GM23248 (cell line): Measurements from ENCODE around the gene PCDHGB5. TPM values are rescaled to one million over a fixed set of nuclear protein-coding genes. Genes with fewer than 3 reads are reported as not detected.

Experiments used
- DNase-seq: peaks from one replicate; pipeline ENCODE4 v3.0.0-alpha.2; 2015
- H2AFZ ChIP-seq: fragments of 200-600 bp; sonication (generic); 2 replicates; pipeline ENCODE4 v1.6.1; 2016; ENCODE audit warnings: antibody characterized with exemption
- H3F3A ChIP-seq: fragments of 200-600 bp; sonication (generic); 2 replicates; pipeline ENCODE4 v1.6.1; 2016; ENCODE audit warnings: mild to moderate bottlenecking, antibody characterized with exemption, mixed run types; ENCODE audit not compliant: insufficient read depth
- H3K27ac ChIP-seq: fragments of 200-600 bp; sonication (generic); 2 replicates; pipeline ENCODE4 v1.5.1; 2016; ENCODE audit warnings: mild to moderate bottlenecking
- H3K27me3 ChIP-seq: fragments of 200-600 bp; sonication (generic); replicated peaks from 2 replicates; pipeline ENCODE4 v1.6.1; 2016; ENCODE audit warnings: mild to moderate bottlenecking; ENCODE audit not compliant: insufficient read depth
- H3K36me3 ChIP-seq: fragments of 200-600 bp; sonication (generic); 2 replicates; pipeline ENCODE4 v1.6.1; 2016; ENCODE audit warnings: low read depth, mild to moderate bottlenecking
- H3K4me1 ChIP-seq: fragments of 200-600 bp; sonication (generic); 2 replicates; pipeline ENCODE4 v1.6.1; 2016; ENCODE audit warnings: mild to moderate bottlenecking; ENCODE audit not compliant: insufficient read depth
- H3K4me2 ChIP-seq: fragments of 200-600 bp; sonication (generic); one replicate; pipeline ENCODE4 v1.6.1; 2016; ENCODE audit warnings: mild to moderate bottlenecking; ENCODE audit not compliant: unreplicated experiment
- H3K4me3 ChIP-seq: fragments of 200-600 bp; sonication (generic); 2 replicates; pipeline ENCODE4 v1.5.1; 2016; ENCODE audit warnings: mild to moderate bottlenecking
- H3K79me2 ChIP-seq: fragments of 200-600 bp; sonication (generic); 2 replicates; pipeline ENCODE4 v1.6.1; 2016; ENCODE audit warnings: mild to moderate bottlenecking; ENCODE audit not compliant: insufficient read depth
- H3K9ac ChIP-seq: fragments of 200-600 bp; sonication (generic); 2 replicates; pipeline ENCODE4 v1.6.1; 2016; ENCODE audit warnings: mild to moderate bottlenecking
- H3K9me2 ChIP-seq: fragments of 200-600 bp; sonication (generic); 2 replicates; pipeline ENCODE4 v1.6.1; 2016; ENCODE audit warnings: mixed run types, mild to moderate bottlenecking, moderate library complexity; ENCODE audit not compliant: insufficient read depth
- H3K9me3 ChIP-seq: fragments of 200-600 bp; sonication (generic); one replicate; pipeline ENCODE4 v1.6.1; 2017; ENCODE audit warnings: low read depth
- H4K20me1 ChIP-seq: fragments of 200-600 bp; sonication (generic); 2 replicates; pipeline ENCODE4 v1.6.0; 2016; ENCODE audit not compliant: insufficient read depth
- EZH2 ChIP-seq: fragments of 200-600 bp; sonication (generic); IDR thresholded peaks from 2 replicates; pipeline ENCODE4 v1.6.1; 2018; ENCODE audit warnings: antibody characterized with exemption, mild to moderate bottlenecking; ENCODE audit not compliant: insufficient read depth, poor library complexity, severe bottlenecking
- EZH2phosphoT487 ChIP-seq: fragments of 200-600 bp; sonication (generic); IDR thresholded peaks from 2 replicates; pipeline ENCODE4 v1.6.1; 2018; ENCODE audit warnings: antibody characterized with exemption, moderate library complexity, mild to moderate bottlenecking, low read depth; ENCODE audit not compliant: insufficient read depth
- WGBS, 2 experiments: methylation state at CpG; one replicate each; pipeline ENCODE4 v1.1.6; 2015 to 2017; ENCODE audit warnings: low lambda C conversion rate in 2 of 2, low coverage in 1 of 2; ENCODE audit errors: missing lambda C conversion rate in 2 of 2; 5-methylcytosine and 5-hydroxymethylcytosine counted together
- in situ Hi-C: fragments of 300-500 bp; cut with MboI; formaldehyde crosslinking; loops from 2 replicates; pipeline ENCODE4 v1.15.0; 2020
- polyA plus RNA-seq: library from polyadenylated mRNA; unstranded; fragments of >200 nt; fragmentation: Nextera tagmentation; extraction: Ambion mirVana; gene quantifications from 2 replicates; pipeline ENCODE4 v1.2.1, GENCODE V29; 2016
- total RNA-seq: library from RNA; depleted of rRNA; stranded (reverse); fragments of >200 nt; shearing (Covaris generic); gene quantifications from 2 replicates; pipeline ENCODE4 v1.2.3, GENCODE V29; 2014

PCDHGB5 gene
- total and polyA plus RNA-seq, 2 experiments from 2014 or later, result 13.2 to 15.0 TPM

DNA sequence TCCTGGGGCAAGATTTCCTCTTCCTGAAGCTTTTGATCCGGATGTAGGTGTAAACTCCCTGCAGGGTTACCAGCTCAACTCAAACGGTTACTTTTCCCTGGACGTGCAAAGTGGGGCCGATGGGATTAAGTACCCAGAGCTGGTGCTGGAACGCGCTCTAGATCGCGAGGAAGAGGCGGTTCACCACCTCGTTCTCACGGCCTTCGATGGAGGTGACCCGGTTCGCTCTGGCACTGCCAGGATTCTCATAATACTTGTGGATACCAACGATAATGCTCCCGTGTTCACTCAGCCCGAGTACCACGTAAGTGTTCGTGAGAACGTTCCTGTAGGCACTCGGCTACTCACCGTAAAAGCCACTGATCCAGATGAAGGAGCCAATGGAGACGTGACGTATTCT lies 42.1 kb upstream of the PCDHGB5 start:
- TF ChIP-seq EZH2, result no peak
- no peak for TF ChIP-seq EZH2phosphoT487
- H3K79me2 ChIP-seq, result peaks cover 6% of the 10 kb centered on the region; the same call in 1 of the 2 replicates
- in situ Hi-C loops, result no loop called here
- WGBS, 2 experiments, result 52 to 57% methylated on average over 24 of the region's 24 CpGs
- peak overlapping the region; percentile 81; the same call in 1 of the 2 replicates for H3K9ac ChIP-seq
- H3K4me2 ChIP-seq, result peak overlapping the region; percentile 61
- H2AFZ ChIP-seq, result peak overlapping the region; percentile 92
- H3K4me3 ChIP-seq, result peak overlapping the region; percentile 77
- H3K4me1 ChIP-seq, result no peaks in the 10 kb centered on the region
- H3K27ac ChIP-seq, result no peak overlapping the region
- no peaks in the 10 kb centered on the region for H3F3A ChIP-seq
- H3K27me3 ChIP-seq, result no peaks in the 10 kb centered on the region
- no peaks in the 10 kb centered on the region for H3K9me2 ChIP-seq
- DNase-seq, result no peak
- peaks cover 3% of the 10 kb centered on the region for H3K9me3 ChIP-seq
- H3K36me3 ChIP-seq, result no peaks in the 10 kb centered on the region
- no peaks in the 10 kb centered on the region for H4K20me1 ChIP-seq

DNA sequence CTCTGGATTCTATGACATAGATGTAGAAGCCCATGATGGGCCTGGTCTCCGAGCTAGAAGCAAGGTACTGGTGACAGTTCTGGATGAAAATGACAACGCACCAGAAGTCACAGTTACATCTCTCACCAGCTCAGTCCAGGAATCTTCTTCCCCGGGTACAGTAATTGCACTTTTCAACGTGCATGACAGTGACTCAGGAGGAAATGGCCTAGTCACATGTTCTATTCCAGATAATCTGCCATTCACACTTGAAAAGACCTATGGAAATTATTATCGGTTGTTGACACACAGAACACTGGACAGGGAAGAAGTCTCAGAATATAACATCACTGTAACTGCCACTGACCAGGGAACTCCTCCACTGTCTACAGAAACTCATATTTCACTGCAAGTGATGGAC lies 41.6 kb upstream of the PCDHGB5 start:
- Histone ChIP-seq H3K9me2 (no peaks in the 10 kb centered on the region), H3K4me3 (peak overlapping the region; percentile 77; the same call in 1 of the 2 replicates), H3F3A (no peaks in the 10 kb centered on the region), H3K9ac (no peak overlapping the region), H2AFZ (no peak overlapping the region), H3K9me3 (peaks cover 3% of the 10 kb centered on the region), H3K4me2 (no peak overlapping the region), H3K79me2 (peaks cover 6% of the 10 kb centered on the region; the same call in 1 of the 2 replicates), H4K20me1 (no peaks in the 10 kb centered on the region), H3K27me3 (no peaks in the 10 kb centered on the region), H3K4me1 (no peaks in the 10 kb centered on the region), H3K36me3 (no peaks in the 10 kb centered on the region), H3K27ac (no peak overlapping the region)
- TF ChIP-seq EZH2 (no peak), EZH2phosphoT487 (no peak)
- WGBS, 2 experiments, result 49% methylated on average over 5 of the region's 5 CpGs
- in situ Hi-C loops, result no loop called here
- no peak for DNase-seq

DNA sequence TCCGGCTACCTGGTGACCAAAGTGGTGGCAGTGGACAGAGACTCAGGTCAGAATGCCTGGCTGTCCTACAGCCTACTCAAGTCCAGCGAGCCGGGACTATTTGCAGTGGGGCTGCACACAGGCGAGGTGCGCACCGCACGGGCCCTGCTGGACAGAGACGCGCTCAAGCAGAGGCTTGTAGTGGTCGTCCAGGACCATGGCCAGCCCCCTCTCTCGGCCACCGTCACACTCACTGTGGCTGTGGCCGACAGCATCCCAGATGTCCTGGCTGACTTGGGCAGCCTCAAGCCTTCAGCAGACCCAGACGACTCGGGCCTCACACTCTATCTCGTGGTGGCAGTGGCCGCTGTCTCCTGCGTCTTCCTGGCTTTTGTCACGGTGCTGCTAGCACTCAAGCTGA lies 40.8 kb upstream of the PCDHGB5 start:
- no peaks in the 10 kb centered on the region for H3K27me3 ChIP-seq
- no peak overlapping the region for H3K9ac ChIP-seq
- no peaks in the 10 kb centered on the region for H4K20me1 ChIP-seq
- TF ChIP-seq EZH2 (no peak), EZH2phosphoT487 (no peak)
- no peak for DNase-seq
- H3K4me3 ChIP-seq, result no peak overlapping the region
- peaks cover 6% of the 10 kb centered on the region; the same call in 1 of the 2 replicates for H3K79me2 ChIP-seq
- 43 to 48% methylated on average over 13 to 19 of the region's 19 CpGs for whole genome bisulfite sequencing, 2 experiments
- H3K9me3 ChIP-seq, result peaks cover 3% of the 10 kb centered on the region
- no peak overlapping the region for H3K4me2 ChIP-seq
- H2AFZ ChIP-seq, result no peak overlapping the region
- H3K4me1 ChIP-seq, result no peaks in the 10 kb centered on the region
- in situ Hi-C loops, result no loop called here
- no peaks in the 10 kb centered on the region for H3F3A ChIP-seq
- H3K9me2 ChIP-seq, result no peaks in the 10 kb centered on the region
- no peaks in the 10 kb centered on the region for H3K36me3 ChIP-seq
- no peak overlapping the region for H3K27ac ChIP-seq

DNA sequence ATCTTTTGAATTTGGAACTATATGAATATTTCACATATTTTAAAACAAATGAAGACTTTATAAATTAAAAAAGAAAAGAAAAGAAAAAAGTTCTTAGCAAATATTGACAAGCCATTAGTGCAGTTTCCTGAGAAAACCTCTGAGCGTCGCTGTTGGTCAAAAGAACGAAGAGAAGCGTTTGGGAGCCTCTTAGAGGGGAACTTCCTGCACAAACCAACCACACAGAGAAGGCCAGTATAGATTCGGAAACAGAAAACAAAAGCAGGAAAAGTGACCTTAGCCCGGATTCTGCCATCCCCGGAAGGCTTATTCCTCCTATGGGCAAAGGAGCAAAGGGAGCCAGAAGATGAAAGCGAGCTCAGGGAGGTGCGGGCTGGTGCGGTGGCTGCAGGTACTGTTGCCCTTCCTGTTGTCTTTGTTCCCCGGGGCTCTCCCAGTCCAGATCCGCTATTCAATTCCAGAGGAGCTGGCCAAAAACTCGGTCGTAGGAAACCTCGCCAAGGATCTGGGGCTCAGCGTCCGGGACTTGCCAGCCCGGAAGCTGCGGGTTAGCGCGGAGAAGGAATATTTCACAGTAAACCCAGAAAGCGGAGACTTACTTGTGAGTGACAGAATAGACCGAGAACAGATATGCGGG lies 37.8 kb upstream of the PCDHGB5 start, which contains the start of gene PCDHGB2:
Gene PCDHGB2 (plus strand): TSS at position 205 of the 637 bp plus-strand sequence. CDS start 142 bp downstream, at position 347.
- H3K4me1 ChIP-seq, result no peaks in the 10 kb centered on the region
- peak within 1 kb of the TSS; percentile 40; the same call in 1 of the 2 replicates for H3K4me3 ChIP-seq
- no peaks in the 10 kb centered on the region; the same call in 1 of the 2 replicates for H3K36me3 ChIP-seq
- H3K27ac ChIP-seq, result no peak within 1 kb of the TSS
- 27 to 34% methylated on average over 24 of the region's 24 CpGs for WGBS, 2 experiments
- TF ChIP-seq EZH2phosphoT487 (no peak), EZH2 (no peak)
- H3F3A ChIP-seq, result no peaks in the 10 kb centered on the region
- in situ Hi-C loops, result no loop called here
- no peaks in the 10 kb centered on the region for H3K9me2 ChIP-seq
- peaks cover 6% of the 10 kb centered on the region; the same call in 1 of the 2 replicates for H3K79me2 ChIP-seq
- H3K9ac ChIP-seq, result no peak within 1 kb of the TSS
- H3K4me2 ChIP-seq, result no peak within 1 kb of the TSS
- H3K9me3 ChIP-seq, result peaks cover 7% of the 10 kb centered on the region
- no peaks in the 10 kb centered on the region for H3K27me3 ChIP-seq
- no peaks in the 10 kb centered on the region for H4K20me1 ChIP-seq
- DNase-seq, result peak; percentile 44
- 0 out of 2 replicates have a peak within 1 kb of the TSS, but pooled peaks have one; percentile 37 for H2AFZ ChIP-seq
